SJSA1 (cell line): ENCODE results near the gene RASSF9. TPM values are rescaled to one million over a fixed set of nuclear protein-coding genes. Genes with fewer than 3 reads are reported as not detected.

Experiments used
- DNase-seq, 2 experiments: peaks; one replicate each; pipeline ENCODE4 v3.0.0-alpha.2; 2015 to 2020; ENCODE audit warnings: low spot score in 2 of 2, low read depth in 1 of 2
- H3K27ac ChIP-seq: fragments of 250-450 bp; sonication (Bioruptor Pico); 2 replicates; pipeline ENCODE4 v1.5.1; 2020; ENCODE audit warnings: mild to moderate bottlenecking, moderate library complexity
- H3K27me3 ChIP-seq: fragments of 250-450 bp; sonication (Bioruptor Pico); replicated peaks from 2 replicates; pipeline ENCODE4 v1.5.1; 2020; ENCODE audit warnings: mild to moderate bottlenecking, moderate library complexity
- H3K36me3 ChIP-seq: fragments of 250-450 bp; sonication (Bioruptor Pico); 2 replicates; pipeline ENCODE4 v1.5.1; 2020; ENCODE audit warnings: mild to moderate bottlenecking
- H3K4me1 ChIP-seq: fragments of 250-450 bp; sonication (Bioruptor Pico); replicated peaks from 2 replicates; pipeline ENCODE4 v1.6.1; 2021; ENCODE audit warnings: mild to moderate bottlenecking
- H3K4me3 ChIP-seq: fragments of 250-450 bp; sonication (Bioruptor Pico); 2 replicates; pipeline ENCODE4 v1.5.1; 2020; ENCODE audit warnings: mild to moderate bottlenecking
- H3K9me3 ChIP-seq: fragments of 250-450 bp; sonication (Bioruptor Pico); replicated peaks from 2 replicates; pipeline ENCODE4 v1.5.1; 2020; ENCODE audit warnings: mild to moderate bottlenecking
- total RNA-seq: library from RNA; depleted of rRNA; stranded (reverse); fragments of >200 nt; shearing (Covaris generic); gene quantifications from 2 replicates; pipeline ENCODE4 v1.2.3, GENCODE V29; 2014

RASSF9 gene
- total RNA-seq, 1 experiment from 2014 or later, result not detected

DNA sequence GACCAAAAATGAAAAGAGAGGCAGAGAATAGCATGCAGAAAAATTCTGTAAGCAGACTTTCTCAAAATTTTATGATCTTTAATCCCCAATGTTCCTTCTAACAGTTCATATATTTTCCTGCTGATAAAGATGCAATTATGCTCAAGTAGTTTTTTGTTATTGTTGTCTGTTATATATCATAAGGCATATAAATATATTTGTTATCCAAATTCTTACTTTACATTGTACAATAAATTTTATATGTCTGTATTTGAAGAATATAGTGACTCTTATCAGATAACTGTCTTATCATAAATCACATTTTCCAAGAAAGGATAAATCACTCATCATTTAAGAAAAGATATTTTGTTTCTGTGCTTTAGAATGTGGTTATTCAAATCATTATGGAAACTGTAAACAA, 2.6 kb downstream of the RASSF9 start:
- H3K4me3 ChIP-seq, result no peak overlapping the region
- DNase-seq, result no peak

DNA sequence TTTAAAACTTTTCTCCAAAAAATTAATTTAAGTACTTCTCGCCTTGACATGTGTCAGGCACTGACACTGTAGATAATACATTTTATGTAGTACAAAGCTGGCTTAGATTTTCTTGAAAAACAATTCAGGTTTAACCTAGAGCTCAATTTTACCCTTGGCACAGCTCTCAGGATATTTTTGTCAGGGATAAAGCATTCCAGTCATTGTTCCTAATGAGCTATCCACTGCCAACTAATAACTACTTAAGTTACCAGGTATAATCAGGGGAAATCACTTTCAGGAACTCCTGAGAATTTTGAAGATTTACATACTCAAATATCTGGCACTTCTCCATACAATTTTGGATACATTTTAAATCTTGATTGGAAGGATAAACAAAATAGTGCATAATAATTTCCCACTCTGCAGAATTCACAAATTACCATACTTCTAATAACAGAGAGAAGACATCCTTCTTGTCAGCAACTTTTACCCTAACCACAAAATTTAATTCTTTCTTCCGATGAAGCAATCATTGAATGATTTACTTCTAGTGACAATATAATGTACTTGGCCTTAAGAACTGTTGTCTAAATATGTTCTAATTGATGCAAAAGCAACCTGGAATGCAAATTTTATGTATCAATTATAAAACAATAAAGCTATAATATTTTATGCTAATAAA, 4.8 kb downstream of the RASSF9 start:
- DNase-seq, result no peak
- Histone ChIP-seq H3K9me3 (no peaks in the 10 kb centered on the region), H3K36me3 (no peaks in the 10 kb centered on the region), H3K27me3 (no peaks in the 10 kb centered on the region), H3K4me1 (no peaks in the 10 kb centered on the region), H3K4me3 (no peak overlapping the region), H3K27ac (no peak overlapping the region)

More for the DNA sequence above, 2.6 kb downstream of the RASSF9 start:
- Histone ChIP-seq H3K9me3 (no peaks in the 10 kb centered on the region), H3K27me3 (no peaks in the 10 kb centered on the region), H3K27ac (no peak overlapping the region), H3K4me1 (no peaks in the 10 kb centered on the region), H3K36me3 (no peaks in the 10 kb centered on the region)

DNA sequence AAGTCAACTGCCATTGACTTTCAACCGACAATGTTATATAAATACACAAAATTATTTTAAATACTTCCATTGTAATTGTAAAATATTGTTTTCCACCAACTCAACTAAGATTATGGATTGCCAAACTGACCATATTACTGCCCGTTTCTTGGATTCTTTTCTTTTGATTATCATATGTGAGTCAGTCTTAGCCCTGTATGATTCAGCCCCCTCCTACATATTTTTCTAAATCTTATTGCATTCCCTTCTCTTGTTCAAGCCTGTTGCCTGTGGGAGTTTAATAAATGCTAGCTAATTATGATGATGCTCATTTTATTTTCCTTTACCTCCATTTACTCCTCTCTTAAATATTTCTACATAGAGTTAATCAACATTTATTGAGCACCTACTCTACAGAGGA, 6.8 kb downstream of the RASSF9 start:
- no peaks in the 10 kb centered on the region for H3K4me1 ChIP-seq
- H3K27ac ChIP-seq, result no peak overlapping the region
- H3K27me3 ChIP-seq, result no peaks in the 10 kb centered on the region
- H3K9me3 ChIP-seq, result no peaks in the 10 kb centered on the region
- H3K4me3 ChIP-seq, result no peak overlapping the region
- no peak for DNase-seq
- H3K36me3 ChIP-seq, result no peaks in the 10 kb centered on the region

DNA sequence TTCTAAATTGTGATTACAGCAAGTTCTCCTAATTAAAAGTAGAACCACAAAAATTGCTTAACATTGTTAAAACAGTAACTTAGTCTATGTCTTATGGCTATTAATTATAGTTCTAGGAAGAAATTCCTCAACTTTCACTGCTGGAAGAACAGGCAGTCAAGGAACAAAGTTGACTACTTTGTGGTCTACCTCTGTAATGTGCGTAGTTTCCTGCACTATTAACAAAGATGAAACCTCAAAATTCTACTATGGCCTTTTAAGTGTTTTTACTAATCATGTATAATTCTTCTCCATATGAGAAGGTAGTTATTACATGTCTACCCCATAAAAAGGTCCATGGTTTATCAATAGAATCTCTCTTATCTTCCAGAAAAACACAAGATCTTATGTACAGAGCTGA, 7.6 kb downstream of the RASSF9 start:
- Histone ChIP-seq H3K27ac (no peak overlapping the region), H3K9me3 (no peaks in the 10 kb centered on the region), H3K4me3 (no peak overlapping the region), H3K36me3 (no peaks in the 10 kb centered on the region), H3K4me1 (no peaks in the 10 kb centered on the region), H3K27me3 (no peaks in the 10 kb centered on the region)
- no peak for DNase-seq

DNA sequence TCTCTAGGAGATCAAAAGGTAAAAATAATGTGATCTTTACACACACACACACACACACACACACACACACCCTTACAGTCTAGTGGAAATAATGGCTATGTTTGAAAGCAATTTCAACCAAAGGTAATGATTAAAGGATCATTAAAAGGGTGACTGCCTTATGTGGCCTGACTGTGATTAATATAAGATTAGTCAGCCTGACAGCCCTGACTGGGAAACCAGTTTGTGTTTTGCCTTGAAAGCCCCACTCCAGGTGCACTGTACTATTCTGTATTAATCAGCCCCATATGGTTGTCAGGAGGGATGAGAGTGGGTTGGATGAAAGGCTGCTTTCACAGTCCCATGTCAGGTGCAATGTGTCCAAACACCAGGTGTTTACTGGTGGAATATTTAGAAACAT, 10.5 kb downstream of the RASSF9 start:
- Histone ChIP-seq H3K27ac (no peak overlapping the region), H3K9me3 (no peaks in the 10 kb centered on the region), H3K36me3 (no peaks in the 10 kb centered on the region), H3K4me3 (no peak overlapping the region), H3K4me1 (no peaks in the 10 kb centered on the region), H3K27me3 (no peaks in the 10 kb centered on the region)
- DNase-seq, result no peak

DNA sequence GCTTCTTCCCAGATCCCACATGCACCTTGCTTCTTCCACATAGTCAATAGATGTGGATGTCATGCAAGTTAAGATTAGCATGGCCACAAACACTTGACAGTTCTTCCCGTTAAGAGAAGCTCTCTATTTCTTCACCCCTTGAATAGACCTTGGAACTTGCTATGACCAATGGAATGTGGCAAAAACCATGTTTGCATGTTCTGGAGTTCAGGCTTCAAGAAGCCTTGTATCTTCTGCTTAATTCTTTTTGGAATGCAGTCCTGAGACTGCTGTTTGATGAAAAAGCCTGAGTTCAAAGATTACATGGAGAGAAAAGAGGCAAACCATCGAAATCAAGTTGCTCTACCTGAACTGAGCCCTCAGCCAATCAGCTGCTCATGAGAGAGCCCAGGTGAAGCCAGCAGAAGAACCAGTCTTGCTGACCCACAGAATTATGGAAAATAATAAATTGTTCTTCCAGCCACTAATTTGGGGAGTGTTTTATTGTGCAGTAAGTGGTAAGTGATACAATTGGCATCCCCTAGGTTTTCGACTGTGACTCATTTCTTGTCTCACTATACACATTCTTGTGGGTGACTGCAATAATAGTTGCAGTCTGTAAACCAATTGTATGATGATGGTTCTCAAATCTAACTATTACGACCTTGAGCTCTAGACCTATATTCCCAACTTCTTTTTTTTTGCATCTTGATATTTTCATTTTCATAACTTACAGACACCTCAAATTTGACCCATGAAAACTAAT, 12.6 kb downstream of the RASSF9 start:
- no peak overlapping the region for H3K27ac ChIP-seq
- no peak overlapping the region for H3K4me3 ChIP-seq
- H3K9me3 ChIP-seq, result no peaks in the 10 kb centered on the region
- H3K4me1 ChIP-seq, result no peaks in the 10 kb centered on the region
- no peaks in the 10 kb centered on the region for H3K36me3 ChIP-seq
- DNase-seq, result no peak
- H3K27me3 ChIP-seq, result no peaks in the 10 kb centered on the region

DNA sequence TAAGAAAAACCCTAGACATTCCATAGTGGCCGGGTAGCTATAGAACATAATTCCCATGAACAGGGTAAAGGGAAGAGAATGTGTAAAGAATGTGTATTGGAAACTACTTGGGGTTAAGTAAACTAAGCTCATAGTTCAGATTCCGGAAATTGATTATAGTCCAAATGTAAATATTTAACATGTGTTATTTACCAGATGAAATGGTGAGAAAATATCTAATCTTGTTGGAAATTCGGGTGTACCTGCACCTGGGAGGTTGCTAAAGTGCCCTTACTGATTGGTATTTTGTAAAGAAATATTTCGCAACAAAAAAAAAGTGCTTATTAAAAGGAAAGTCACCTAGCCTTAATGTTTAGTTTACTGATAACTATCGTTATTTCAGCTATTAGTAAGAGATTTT, 14.4 kb downstream of the RASSF9 start:
- Histone ChIP-seq H3K9me3 (no peaks in the 10 kb centered on the region), H3K27ac (no peak overlapping the region), H3K27me3 (no peaks in the 10 kb centered on the region), H3K36me3 (no peaks in the 10 kb centered on the region), H3K4me1 (no peaks in the 10 kb centered on the region), H3K4me3 (no peak overlapping the region)
- DNase-seq, result no peak

DNA sequence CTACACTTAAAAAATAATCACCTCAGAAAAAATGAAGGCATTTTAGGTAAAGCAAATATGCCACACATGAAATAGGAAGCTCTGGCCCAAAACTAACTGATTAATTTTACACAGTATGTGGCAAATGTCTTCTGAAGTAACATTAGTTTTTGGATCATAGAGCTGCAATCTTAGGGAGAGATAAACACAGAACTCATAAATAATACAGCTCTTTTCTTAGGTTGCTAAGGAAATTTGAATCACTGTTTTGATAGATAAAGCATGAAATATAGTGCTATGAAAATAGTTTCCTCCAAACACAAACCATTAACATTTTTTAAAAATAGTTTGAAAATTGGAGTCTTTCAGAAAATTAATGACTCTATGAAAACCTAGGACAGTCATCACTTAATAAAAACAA, 15.0 kb downstream of the RASSF9 start:
- Histone ChIP-seq H3K4me1 (no peaks in the 10 kb centered on the region), H3K9me3 (no peaks in the 10 kb centered on the region), H3K27ac (no peak overlapping the region), H3K27me3 (no peaks in the 10 kb centered on the region), H3K36me3 (no peaks in the 10 kb centered on the region), H3K4me3 (no peak overlapping the region)
- DNase-seq, result no peak

DNA sequence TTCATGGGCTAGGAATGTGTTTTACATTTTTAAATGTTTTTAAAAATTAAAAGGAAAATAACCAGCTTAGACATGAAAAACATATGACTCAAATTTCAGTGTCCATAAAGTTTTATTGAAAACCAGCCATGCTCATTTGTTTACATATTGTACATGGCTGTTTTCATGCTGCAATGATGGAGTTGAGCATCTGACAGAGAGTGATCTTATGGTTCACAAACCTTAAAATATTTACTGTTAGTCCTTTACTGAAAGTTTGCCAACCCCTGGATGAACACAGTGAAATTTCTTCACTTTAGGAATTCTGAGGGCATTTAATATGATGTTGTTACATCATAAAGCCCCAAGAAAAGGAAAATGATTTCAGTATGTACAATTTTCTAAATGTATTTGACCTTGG, 16.1 kb downstream of the RASSF9 start:
- H3K4me3 ChIP-seq, result no peak overlapping the region
- H3K27ac ChIP-seq, result no peak overlapping the region
- no peak for DNase-seq
- no peaks in the 10 kb centered on the region for H3K4me1 ChIP-seq
- H3K9me3 ChIP-seq, result no peaks in the 10 kb centered on the region
- H3K36me3 ChIP-seq, result no peaks in the 10 kb centered on the region
- H3K27me3 ChIP-seq, result no peaks in the 10 kb centered on the region

DNA sequence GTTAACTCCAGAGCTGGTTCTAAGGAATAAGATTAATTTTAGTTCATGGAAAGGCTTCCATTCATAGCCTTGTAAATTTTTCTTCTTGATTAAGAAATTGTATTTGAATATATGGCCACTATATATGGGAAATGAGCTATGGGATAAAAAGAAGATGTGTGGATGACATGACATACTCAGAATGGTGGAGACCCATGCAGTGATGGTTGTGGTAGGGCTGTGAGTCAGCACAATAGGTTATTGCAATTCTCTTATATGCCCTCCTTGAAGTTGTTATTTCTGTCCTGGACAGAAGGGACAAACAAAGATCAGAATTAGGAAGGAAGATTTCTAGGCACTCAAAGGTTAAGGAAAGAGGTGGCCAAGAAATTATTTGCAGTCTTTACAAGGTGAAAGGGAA, 21.5 kb downstream of the RASSF9 start:
- no peak for DNase-seq
- Histone ChIP-seq H3K9me3 (no peaks in the 10 kb centered on the region), H3K4me3 (no peak overlapping the region), H3K36me3 (no peaks in the 10 kb centered on the region), H3K4me1 (no peaks in the 10 kb centered on the region), H3K27me3 (no peaks in the 10 kb centered on the region), H3K27ac (no peak overlapping the region)

DNA sequence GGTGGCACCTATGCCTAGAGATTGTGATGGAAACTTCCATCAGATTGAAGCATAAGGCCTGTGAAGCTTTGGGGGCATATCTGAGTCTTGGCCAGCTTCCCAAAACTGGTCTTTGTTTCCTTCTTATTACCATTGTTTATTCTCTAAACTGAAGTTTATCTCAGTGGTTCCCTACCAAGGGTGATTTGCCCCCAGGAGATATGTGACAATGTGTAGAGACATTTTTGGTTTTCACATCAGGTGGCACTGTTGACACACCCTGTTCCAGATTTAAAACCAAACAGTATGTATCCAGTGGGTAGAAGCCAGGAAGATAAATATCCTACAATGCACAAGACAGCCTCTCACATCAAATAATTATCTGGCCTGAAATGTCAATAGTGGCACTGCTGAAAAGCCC, 22.1 kb downstream of the RASSF9 start:
- Histone ChIP-seq H3K9me3 (no peaks in the 10 kb centered on the region), H3K4me3 (no peak overlapping the region), H3K36me3 (no peaks in the 10 kb centered on the region), H3K27me3 (no peaks in the 10 kb centered on the region), H3K27ac (no peak overlapping the region), H3K4me1 (no peaks in the 10 kb centered on the region)
- no peak for DNase-seq

DNA sequence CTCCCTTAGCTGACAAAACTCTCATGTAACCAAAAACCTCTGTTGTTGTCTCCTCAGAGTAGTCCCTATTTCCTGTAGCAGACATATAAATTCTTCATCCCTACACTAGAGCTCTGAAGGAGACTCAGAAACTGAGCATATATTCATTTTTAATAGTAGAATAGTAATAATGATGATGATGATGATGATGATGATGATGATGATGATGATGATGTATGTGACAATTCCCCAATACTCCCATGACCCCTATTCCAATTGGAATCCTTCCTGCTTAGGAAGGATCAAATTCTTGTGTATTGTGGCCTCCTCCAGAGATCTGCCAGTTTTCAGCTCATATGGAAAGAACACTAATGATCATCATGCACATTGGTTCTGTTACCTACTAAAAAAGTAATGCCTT, 26.7 kb downstream of the RASSF9 start:
- H3K4me3 ChIP-seq, result no peak overlapping the region
- H3K27ac ChIP-seq, result no peak overlapping the region
- no peaks in the 10 kb centered on the region for H3K36me3 ChIP-seq
- no peaks in the 10 kb centered on the region for H3K9me3 ChIP-seq
- no peaks in the 10 kb centered on the region for H3K4me1 ChIP-seq
- no peaks in the 10 kb centered on the region for H3K27me3 ChIP-seq
- no peak for DNase-seq

DNA sequence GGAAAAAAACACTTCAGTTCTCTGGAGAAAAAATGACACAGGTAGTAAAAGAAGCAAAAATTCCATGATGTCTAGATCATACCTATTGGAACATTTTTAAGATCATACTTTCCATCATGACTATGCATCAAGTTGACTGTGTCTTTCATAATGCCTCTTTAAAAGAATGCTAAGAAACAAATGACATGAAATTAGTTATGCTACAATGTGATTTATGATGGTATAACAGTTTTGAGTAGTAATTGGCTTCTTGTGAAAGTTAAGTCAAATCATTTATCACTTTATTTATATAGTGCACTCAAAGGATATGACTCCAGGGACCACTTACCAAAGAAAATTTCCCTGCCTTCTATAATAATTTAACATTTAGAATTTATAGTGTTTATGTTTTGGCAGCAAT, 28.5 kb downstream of the RASSF9 start:
- Histone ChIP-seq H3K4me3 (no peak overlapping the region), H3K36me3 (no peaks in the 10 kb centered on the region), H3K27ac (no peak overlapping the region), H3K9me3 (no peaks in the 10 kb centered on the region), H3K27me3 (no peaks in the 10 kb centered on the region), H3K4me1 (no peaks in the 10 kb centered on the region)
- DNase-seq, result no peak

DNA sequence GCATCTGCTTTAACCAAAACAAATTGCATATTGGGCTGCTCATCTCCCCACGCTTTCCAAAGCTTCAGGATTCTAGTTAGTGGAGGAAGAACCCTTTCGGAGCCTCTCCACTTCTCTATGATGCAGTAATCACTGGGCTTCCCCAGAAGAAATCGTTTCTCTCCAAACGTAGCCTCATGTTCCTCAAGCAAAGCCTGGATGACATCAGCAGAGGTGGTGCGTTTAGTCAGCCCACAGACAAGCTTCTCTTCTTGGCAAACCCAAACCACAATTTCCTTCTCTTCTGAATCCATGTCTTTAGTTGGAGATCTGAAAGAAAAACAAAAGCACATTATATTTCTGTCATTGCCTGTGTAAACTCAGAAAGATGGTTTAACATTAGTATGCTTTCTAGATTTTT, 30.6 kb downstream of the RASSF9 start:
- H3K36me3 ChIP-seq, result no peaks in the 10 kb centered on the region
- no peaks in the 10 kb centered on the region for H3K9me3 ChIP-seq
- no peak overlapping the region for H3K27ac ChIP-seq
- DNase-seq, result no peak
- no peaks in the 10 kb centered on the region for H3K4me1 ChIP-seq
- no peak overlapping the region for H3K4me3 ChIP-seq
- H3K27me3 ChIP-seq, result no peaks in the 10 kb centered on the region

DNA sequence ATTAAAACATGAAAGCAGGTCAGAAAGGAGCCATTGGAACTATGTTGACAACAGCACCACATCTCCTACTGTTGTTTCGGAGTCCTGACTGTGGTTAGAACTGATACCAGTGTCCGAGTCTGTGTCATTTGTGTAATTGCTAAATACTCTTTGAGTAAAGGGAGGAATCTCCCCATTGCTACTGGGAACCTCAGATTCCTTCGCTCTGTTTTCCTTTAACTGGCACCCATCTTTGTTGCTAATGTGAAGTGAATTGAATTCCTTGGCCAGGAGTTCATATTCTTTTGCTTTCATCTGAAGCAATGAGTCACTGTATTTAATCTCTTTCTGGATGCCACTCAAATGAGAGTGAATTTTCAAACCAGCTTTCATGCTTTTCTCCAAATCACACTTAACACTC, 31.5 kb downstream of the RASSF9 start:
- Histone ChIP-seq H3K36me3 (no peaks in the 10 kb centered on the region), H3K4me3 (no peak overlapping the region), H3K27me3 (no peaks in the 10 kb centered on the region), H3K4me1 (no peaks in the 10 kb centered on the region), H3K9me3 (no peaks in the 10 kb centered on the region), H3K27ac (no peak overlapping the region)
- no peak for DNase-seq
